Bronchial epithelial cell (primary cell): ENCODE results near the gene SGSM1. TPM values are rescaled to one million over a fixed set of nuclear protein-coding genes. Genes with fewer than 3 reads are reported as not detected.

Source experiments
- DNase-seq: peaks from one replicate; pipeline ENCODE4 v3.0.0-alpha.2; 2010; ENCODE audit warnings: low read depth
- FAIRE-seq: peaks from 2 replicates; lab custom pipeline; 2011; peaks lifted over from hg19 to GRCh38; lab: Jason Lieb, UNC
- H3K27me3 ChIP-seq: 2 replicates; pipeline ENCODE4 v1.5.1; 2011; ENCODE audit warnings: low read length; ENCODE audit not compliant: control insufficient read depth, insufficient read depth
- H3K36me3 ChIP-seq: 2 replicates; pipeline ENCODE4 v1.5.1; 2011; ENCODE audit warnings: low read length; ENCODE audit not compliant: control insufficient read depth, insufficient read depth
- H3K4me3 ChIP-seq: 2 replicates; pipeline ENCODE4 v1.5.1; 2011; ENCODE audit warnings: mild to moderate bottlenecking, low read depth, low read length, control low read depth
- total RNA-seq: library from RNA; depleted of rRNA; stranded (reverse); fragments of >200 nt; gene quantifications from 2 replicates; pipeline ENCODE4 v1.2.1, GENCODE V29; 2014
- TF ChIP-seq, protein P1 (sequence below): IDR thresholded peaks from 2 replicates; pipeline ENCODE4 v1.5.1; 2011; ENCODE audit warnings: mild to moderate bottlenecking, moderate library complexity, low read length, control low read depth, inconsistent platforms; ENCODE audit not compliant: insufficient read depth, severe bottlenecking

Gene SGSM1
- total RNA-seq, 1 donor from 2014 or later: not detected

DNA sequence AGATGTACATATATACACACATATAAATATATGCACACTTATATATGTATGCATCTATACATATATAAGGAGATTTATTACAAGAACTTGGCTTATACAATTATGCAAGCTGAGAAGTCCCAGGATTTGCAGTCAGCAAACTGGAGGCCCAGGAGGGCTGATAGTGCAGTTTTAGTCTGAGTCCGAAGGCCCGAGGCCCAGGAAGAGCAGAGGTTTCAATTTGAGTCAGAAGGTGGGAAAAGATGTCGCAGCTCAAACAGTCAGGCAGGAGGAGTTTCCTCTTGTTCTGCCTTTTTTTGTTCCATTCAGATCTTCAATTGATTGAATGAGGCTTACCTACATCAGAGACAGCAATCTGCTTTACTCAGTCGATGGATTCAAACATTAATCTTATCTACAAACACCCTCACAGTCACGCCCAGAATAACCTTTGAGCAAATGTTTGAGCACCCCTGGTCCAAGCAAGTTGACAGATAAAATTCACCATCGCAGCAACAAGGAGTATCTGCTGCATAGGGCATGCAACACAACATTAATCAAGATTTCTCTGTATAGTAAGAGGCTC lies 4.0 kb upstream of the SGSM1 start:
- Histone ChIP-seq H3K27me3 (peaks cover 6% of the 10 kb centered on the region), H3K36me3 (no peaks in the 10 kb centered on the region), H3K4me3 (no peak overlapping the region)
- DNase-seq (no peak), FAIRE-seq (no peak)
- TF ChIP-seq, protein P1, sequence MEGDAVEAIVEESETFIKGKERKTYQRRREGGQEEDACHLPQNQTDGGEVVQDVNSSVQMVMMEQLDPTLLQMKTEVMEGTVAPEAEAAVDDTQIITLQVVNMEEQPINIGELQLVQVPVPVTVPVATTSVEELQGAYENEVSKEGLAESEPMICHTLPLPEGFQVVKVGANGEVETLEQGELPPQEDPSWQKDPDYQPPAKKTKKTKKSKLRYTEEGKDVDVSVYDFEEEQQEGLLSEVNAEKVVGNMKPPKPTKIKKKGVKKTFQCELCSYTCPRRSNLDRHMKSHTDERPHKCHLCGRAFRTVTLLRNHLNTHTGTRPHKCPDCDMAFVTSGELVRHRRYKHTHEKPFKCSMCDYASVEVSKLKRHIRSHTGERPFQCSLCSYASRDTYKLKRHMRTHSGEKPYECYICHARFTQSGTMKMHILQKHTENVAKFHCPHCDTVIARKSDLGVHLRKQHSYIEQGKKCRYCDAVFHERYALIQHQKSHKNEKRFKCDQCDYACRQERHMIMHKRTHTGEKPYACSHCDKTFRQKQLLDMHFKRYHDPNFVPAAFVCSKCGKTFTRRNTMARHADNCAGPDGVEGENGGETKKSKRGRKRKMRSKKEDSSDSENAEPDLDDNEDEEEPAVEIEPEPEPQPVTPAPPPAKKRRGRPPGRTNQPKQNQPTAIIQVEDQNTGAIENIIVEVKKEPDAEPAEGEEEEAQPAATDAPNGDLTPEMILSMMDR: no peak

DNA sequence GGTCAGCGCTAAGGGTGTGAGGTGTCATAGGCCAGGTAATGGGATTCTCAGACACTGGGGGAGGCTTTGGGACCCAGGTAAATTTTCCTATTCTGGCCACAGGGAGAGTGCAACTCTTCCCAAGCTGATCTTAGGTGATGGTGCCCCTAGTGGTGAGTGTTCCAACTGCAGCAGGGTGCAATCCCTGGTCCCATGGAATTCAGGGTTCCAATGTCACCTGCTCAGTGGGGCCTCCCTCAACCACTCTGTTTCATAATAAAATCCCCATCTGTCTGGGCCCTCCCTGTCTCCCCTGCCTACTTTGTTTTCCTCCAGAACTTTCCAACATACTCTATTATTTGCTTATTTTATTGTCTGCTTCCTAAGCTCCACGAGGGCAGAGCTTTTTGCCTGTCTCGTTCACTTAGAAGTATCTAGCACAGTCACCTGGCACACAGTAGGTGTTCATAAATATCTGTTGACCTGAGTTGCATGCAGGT lies 2.9 kb upstream of the SGSM1 start:
- Histone ChIP-seq H3K27me3 (peaks cover 8% of the 10 kb centered on the region), H3K4me3 (no peak overlapping the region), H3K36me3 (no peaks in the 10 kb centered on the region)
- TF ChIP-seq, protein P1: peak; percentile 90
- peak; percentile 23 for FAIRE-seq
- DNase-seq: peak; percentile 25

DNA sequence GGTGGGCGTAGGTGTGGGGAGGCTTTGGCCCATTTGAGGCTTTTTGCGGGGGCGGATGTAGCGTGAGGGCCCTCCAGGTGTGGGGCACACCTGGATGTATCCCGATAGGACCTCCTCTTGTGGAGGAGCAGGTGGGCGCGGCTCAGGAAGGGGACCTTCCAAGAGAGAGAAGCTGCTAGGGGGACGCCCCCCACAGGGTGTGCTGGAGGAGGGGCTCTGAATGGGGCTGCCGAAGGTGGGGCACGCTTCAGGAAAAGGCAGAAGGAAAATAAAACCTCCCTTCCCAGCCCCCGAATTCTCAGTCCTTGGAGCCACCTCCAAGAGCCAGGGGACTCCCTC lies 621 bp downstream of the SGSM1 start:
- no peak overlapping the region for H3K4me3 ChIP-seq
- TF ChIP-seq, protein P1: no peak
- no peaks in the 10 kb centered on the region for H3K36me3 ChIP-seq
- no peak for DNase-seq
- peaks cover 10% of the 10 kb centered on the region for H3K27me3 ChIP-seq
- FAIRE-seq: no peak

DNA sequence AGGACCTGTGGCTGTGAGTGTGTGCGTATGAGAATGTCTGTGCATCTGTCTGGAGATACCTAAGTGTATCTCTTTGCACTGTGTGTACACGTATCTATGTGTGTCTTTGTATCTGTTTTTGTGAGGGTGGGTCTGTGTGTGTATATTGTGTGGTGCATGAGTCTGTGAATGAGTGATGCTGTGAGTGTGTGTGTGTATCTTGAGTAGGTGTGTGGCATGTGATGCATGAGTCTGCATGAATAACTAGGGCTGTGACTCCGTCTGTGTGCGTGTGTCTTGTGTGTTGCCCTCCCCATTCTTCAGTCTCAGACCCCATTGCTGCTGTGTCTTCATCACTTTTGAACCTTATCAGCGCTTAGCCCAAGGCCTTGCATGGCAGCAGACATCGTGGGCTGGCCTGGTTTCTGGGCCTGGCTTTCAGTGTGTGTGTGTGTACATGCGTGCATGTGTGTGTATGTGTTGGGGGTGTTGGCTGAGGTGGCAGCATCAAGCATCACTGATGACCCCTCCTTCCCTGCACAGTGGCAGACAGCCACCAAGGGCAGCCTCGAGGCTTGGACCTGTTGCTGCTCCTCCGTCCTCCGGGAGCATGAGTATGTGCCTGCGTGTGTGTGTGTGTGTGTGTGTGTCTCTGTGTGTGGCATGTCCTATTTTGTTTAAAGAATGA lies 1.4 kb downstream of the SGSM1 start:
- H3K36me3 ChIP-seq: no peaks in the 10 kb centered on the region
- TF ChIP-seq, protein P1: no peak
- FAIRE-seq (peak; percentile 86), DNase-seq (peak; percentile 18)
- H3K27me3 ChIP-seq: peaks cover 10% of the 10 kb centered on the region
- H3K4me3 ChIP-seq: no peak overlapping the region

DNA sequence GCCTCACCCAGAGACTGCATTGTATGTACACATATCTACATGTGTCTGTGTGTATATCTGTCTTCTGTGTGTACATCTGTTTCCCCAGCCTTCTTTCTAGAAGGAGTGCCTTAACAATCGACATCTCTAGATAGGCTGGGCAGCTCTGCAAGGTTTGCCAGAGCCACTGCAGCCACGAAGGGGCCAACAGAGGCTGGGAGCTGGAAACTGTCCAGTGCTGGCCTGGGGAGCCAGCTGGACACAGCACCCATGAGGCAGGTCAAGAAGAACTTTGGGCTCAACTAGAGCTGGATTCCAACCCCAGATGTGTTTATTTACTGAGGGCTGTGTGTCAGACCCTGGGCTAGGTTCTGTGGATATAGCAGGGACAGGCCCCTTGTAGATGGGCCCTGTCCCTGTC lies 3.3 kb downstream of the SGSM1 start:
- H3K36me3 ChIP-seq: no peaks in the 10 kb centered on the region
- TF ChIP-seq, protein P1: no peak
- peak; percentile 36 for FAIRE-seq
- H3K4me3 ChIP-seq: no peak overlapping the region
- peaks cover 6% of the 10 kb centered on the region for H3K27me3 ChIP-seq
- no peak for DNase-seq
